Adrenal gland (tissue), 5 donors: ENCODE measurements around the gene EHD1.

Experiments used
- POLR2A ChIP-seq, 2 donors: fragments of 450-650 bp; IDR thresholded peaks; one replicate each; pipeline ENCODE4 v1.6.1; 2017; ENCODE audit warnings: antibody characterized with exemption in 2 of 2, mild to moderate bottlenecking in 2 of 2, moderate library complexity in 1 of 2
- TF ChIP-seq, protein P1 (sequence below), 6 experiments: fragments of 450-650 bp in 4 of 6; fragments of 200-600 bp in 2 of 6; sonication (generic) in 1 of 6; IDR thresholded peaks; 1 replicate in 5 of 6; 2 replicates in 1 of 6; pipeline versions ENCODE4 v1.5.1 to v1.8.0; 2016 to 2021; ENCODE audit warnings: antibody characterized with exemption in 6 of 6, mild to moderate bottlenecking in 2 of 6, moderate library complexity in 1 of 6
- donor health status: DM: no; HTN: no; CAD: no.

DNA sequence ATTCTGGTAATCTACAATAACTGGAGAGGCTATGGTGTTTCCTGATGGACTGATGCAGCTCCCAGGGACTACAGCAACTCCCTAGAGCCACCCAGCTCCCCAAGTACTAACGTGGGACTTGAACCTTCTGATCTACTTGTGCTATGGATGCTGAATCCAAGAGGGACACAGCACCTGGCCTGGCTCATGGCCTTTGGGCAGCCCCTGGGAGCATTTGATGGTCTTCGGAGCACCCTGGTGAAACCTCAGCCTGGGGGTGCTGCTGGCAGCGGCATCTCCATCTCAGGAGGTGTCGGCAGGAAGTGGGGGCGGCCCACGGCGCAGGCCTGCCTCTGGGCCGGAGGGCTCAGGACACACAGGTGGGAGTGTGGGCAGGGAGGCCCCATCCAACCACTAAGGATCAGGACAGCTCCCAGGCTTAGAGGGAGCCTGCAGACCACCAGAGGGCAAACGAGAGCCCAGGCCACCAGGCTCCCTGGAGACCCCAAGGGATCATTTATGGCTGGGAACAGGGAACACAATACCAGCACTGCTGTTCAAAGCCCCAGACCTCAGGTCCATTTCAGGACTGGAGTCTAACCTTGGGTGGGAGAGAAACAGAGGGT is 8.7 kb downstream of the EHD1 start:
- TF ChIP-seq, protein P1, sequence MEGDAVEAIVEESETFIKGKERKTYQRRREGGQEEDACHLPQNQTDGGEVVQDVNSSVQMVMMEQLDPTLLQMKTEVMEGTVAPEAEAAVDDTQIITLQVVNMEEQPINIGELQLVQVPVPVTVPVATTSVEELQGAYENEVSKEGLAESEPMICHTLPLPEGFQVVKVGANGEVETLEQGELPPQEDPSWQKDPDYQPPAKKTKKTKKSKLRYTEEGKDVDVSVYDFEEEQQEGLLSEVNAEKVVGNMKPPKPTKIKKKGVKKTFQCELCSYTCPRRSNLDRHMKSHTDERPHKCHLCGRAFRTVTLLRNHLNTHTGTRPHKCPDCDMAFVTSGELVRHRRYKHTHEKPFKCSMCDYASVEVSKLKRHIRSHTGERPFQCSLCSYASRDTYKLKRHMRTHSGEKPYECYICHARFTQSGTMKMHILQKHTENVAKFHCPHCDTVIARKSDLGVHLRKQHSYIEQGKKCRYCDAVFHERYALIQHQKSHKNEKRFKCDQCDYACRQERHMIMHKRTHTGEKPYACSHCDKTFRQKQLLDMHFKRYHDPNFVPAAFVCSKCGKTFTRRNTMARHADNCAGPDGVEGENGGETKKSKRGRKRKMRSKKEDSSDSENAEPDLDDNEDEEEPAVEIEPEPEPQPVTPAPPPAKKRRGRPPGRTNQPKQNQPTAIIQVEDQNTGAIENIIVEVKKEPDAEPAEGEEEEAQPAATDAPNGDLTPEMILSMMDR (IDR thresholded peaks at IDR 0.05), result no peak
- no peak for TF ChIP-seq POLR2A (IDR thresholded peaks at IDR 0.05)
